Measurements from ENCODE around the gene ATP8A2. TPM values are rescaled to one million over a fixed set of nuclear protein-coding genes. Genes with fewer than 3 reads are reported as not detected.

ATP8A2 gene
- total and polyA plus RNA-seq, 2 of the 8 experiments (the other 6 are each of a cell fraction or from before 2014, with no cell fraction given) = 2.4 to 8.3 TPM

DNA sequence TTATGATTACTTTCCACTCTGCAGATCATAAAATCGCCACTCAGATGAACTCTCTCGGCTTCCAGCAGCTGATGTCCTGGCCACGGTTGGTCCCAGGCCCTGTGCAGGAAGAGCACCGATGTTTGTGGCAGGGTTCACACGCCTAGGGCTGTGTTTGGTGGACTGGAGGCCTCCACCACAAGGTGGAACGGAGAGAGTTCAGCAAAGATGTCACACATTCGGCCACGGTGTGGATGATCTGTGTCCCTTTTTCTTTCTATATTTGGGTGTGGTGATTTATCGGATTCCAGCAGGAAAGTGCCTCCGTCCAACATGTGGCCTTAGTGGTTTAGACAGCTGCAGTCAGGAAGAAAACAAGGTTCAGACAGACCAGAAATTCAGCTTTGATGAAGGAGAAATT, 680.6 kb downstream of the ATP8A2 start (continued):
- TF ChIP-seq, protein P1, sequence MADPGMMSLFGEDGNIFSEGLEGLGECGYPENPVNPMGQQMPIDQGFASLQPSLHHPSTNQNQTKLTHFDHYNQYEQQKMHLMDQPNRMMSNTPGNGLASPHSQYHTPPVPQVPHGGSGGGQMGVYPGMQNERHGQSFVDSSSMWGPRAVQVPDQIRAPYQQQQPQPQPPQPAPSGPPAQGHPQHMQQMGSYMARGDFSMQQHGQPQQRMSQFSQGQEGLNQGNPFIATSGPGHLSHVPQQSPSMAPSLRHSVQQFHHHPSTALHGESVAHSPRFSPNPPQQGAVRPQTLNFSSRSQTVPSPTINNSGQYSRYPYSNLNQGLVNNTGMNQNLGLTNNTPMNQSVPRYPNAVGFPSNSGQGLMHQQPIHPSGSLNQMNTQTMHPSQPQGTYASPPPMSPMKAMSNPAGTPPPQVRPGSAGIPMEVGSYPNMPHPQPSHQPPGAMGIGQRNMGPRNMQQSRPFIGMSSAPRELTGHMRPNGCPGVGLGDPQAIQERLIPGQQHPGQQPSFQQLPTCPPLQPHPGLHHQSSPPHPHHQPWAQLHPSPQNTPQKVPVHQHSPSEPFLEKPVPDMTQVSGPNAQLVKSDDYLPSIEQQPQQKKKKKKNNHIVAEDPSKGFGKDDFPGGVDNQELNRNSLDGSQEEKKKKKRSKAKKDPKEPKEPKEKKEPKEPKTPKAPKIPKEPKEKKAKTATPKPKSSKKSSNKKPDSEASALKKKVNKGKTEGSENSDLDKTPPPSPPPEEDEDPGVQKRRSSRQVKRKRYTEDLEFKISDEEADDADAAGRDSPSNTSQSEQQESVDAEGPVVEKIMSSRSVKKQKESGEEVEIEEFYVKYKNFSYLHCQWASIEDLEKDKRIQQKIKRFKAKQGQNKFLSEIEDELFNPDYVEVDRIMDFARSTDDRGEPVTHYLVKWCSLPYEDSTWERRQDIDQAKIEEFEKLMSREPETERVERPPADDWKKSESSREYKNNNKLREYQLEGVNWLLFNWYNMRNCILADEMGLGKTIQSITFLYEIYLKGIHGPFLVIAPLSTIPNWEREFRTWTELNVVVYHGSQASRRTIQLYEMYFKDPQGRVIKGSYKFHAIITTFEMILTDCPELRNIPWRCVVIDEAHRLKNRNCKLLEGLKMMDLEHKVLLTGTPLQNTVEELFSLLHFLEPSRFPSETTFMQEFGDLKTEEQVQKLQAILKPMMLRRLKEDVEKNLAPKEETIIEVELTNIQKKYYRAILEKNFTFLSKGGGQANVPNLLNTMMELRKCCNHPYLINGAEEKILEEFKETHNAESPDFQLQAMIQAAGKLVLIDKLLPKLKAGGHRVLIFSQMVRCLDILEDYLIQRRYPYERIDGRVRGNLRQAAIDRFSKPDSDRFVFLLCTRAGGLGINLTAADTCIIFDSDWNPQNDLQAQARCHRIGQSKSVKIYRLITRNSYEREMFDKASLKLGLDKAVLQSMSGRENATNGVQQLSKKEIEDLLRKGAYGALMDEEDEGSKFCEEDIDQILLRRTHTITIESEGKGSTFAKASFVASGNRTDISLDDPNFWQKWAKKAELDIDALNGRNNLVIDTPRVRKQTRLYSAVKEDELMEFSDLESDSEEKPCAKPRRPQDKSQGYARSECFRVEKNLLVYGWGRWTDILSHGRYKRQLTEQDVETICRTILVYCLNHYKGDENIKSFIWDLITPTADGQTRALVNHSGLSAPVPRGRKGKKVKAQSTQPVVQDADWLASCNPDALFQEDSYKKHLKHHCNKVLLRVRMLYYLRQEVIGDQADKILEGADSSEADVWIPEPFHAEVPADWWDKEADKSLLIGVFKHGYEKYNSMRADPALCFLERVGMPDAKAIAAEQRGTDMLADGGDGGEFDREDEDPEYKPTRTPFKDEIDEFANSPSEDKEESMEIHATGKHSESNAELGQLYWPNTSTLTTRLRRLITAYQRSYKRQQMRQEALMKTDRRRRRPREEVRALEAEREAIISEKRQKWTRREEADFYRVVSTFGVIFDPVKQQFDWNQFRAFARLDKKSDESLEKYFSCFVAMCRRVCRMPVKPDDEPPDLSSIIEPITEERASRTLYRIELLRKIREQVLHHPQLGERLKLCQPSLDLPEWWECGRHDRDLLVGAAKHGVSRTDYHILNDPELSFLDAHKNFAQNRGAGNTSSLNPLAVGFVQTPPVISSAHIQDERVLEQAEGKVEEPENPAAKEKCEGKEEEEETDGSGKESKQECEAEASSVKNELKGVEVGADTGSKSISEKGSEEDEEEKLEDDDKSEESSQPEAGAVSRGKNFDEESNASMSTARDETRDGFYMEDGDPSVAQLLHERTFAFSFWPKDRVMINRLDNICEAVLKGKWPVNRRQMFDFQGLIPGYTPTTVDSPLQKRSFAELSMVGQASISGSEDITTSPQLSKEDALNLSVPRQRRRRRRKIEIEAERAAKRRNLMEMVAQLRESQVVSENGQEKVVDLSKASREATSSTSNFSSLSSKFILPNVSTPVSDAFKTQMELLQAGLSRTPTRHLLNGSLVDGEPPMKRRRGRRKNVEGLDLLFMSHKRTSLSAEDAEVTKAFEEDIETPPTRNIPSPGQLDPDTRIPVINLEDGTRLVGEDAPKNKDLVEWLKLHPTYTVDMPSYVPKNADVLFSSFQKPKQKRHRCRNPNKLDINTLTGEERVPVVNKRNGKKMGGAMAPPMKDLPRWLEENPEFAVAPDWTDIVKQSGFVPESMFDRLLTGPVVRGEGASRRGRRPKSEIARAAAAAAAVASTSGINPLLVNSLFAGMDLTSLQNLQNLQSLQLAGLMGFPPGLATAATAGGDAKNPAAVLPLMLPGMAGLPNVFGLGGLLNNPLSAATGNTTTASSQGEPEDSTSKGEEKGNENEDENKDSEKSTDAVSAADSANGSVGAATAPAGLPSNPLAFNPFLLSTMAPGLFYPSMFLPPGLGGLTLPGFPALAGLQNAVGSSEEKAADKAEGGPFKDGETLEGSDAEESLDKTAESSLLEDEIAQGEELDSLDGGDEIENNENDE (IDR thresholded peaks at IDR 0.05; ENCODE audit: insufficient replicate concordance, low read length) = no peak
- no peak for TF ChIP-seq MAFK (IDR thresholded peaks at IDR 0.05; ENCODE audit: low read depth, low read length)
- TF ChIP-seq SUZ12 (IDR thresholded peaks at IDR 0.05; ENCODE audit: low read length) = no peak

Data from H1 (cell line).